ENCODE data around the gene NEK6.

Gene NEK6

DNA sequence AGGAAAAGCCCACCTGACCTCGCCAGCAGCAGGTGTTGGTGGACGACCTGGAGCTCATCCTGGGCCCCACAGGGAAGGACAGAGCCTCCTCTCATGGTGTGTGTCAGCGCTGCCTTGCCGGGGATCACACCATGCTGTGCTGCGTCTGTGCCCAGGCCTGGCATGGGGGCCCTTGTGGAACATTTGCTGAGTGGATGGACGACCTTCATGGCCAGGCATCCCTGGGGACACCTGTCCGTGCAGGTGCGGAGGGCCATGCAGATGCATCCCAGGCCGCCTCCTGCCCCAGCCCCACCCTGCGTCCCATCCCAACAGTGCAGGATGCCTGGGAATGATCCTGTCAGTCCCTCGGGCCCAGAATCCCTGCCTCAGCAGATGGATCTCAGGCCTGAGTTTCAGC lies 73.8 kb downstream of the NEK6 start:
- TF ChIP-seq, protein P1, sequence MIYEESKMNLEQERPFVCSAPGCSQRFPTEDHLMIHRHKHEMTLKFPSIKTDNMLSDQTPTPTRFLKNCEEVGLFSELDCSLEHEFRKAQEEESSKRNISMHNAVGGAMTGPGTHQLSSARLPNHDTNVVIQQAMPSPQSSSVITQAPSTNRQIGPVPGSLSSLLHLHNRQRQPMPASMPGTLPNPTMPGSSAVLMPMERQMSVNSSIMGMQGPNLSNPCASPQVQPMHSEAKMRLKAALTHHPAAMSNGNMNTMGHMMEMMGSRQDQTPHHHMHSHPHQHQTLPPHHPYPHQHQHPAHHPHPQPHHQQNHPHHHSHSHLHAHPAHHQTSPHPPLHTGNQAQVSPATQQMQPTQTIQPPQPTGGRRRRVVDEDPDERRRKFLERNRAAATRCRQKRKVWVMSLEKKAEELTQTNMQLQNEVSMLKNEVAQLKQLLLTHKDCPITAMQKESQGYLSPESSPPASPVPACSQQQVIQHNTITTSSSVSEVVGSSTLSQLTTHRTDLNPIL (CRISPR knock-in tag; IDR thresholded peaks at IDR 0.05; ENCODE audit: low read depth), result no peak
- TF ChIP-seq ZNF8 (CRISPR knock-in tag; IDR thresholded peaks at IDR 0.05) (no peak), ARNTL (CRISPR knock-in tag; IDR thresholded peaks at IDR 0.05; ENCODE audit: borderline replicate concordance, low read depth) (no peak), ZC3H10 (CRISPR knock-in tag; IDR thresholded peaks at IDR 0.05) (no peak), ESRRG (CRISPR knock-in tag; IDR thresholded peaks at IDR 0.05) (no peak), TCF4 (CRISPR knock-in tag; IDR thresholded peaks at IDR 0.05; ENCODE audit: borderline replicate concordance) (no peak), TOX (CRISPR knock-in tag; IDR thresholded peaks at IDR 0.05; ENCODE audit: borderline replicate concordance) (no peak), BACH2 (CRISPR knock-in tag; IDR thresholded peaks at IDR 0.05; ENCODE audit: borderline replicate concordance) (no peak), GLIS3 (CRISPR knock-in tag; IDR thresholded peaks at IDR 0.05) (no peak), SNAI2 (CRISPR knock-in tag; IDR thresholded peaks at IDR 0.05) (no peak), PPARA (CRISPR knock-in tag; IDR thresholded peaks at IDR 0.05; ENCODE audit: borderline replicate concordance) (no peak)
- TF ChIP-seq, protein P2, sequence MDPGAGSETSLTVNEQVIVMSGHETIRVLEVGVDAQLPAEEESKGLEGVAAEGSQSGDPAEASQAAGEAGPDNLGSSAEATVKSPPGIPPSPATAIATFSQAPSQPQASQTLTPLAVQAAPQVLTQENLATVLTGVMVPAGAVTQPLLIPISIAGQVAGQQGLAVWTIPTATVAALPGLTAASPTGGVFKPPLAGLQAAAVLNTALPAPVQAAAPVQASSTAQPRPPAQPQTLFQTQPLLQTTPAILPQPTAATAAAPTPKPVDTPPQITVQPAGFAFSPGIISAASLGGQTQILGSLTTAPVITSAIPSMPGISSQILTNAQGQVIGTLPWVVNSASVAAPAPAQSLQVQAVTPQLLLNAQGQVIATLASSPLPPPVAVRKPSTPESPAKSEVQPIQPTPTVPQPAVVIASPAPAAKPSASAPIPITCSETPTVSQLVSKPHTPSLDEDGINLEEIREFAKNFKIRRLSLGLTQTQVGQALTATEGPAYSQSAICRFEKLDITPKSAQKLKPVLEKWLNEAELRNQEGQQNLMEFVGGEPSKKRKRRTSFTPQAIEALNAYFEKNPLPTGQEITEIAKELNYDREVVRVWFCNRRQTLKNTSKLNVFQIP (CRISPR knock-in tag; IDR thresholded peaks at IDR 0.05; ENCODE audit: borderline replicate concordance, low read depth), result no peak
- TF ChIP-seq, protein P3, sequence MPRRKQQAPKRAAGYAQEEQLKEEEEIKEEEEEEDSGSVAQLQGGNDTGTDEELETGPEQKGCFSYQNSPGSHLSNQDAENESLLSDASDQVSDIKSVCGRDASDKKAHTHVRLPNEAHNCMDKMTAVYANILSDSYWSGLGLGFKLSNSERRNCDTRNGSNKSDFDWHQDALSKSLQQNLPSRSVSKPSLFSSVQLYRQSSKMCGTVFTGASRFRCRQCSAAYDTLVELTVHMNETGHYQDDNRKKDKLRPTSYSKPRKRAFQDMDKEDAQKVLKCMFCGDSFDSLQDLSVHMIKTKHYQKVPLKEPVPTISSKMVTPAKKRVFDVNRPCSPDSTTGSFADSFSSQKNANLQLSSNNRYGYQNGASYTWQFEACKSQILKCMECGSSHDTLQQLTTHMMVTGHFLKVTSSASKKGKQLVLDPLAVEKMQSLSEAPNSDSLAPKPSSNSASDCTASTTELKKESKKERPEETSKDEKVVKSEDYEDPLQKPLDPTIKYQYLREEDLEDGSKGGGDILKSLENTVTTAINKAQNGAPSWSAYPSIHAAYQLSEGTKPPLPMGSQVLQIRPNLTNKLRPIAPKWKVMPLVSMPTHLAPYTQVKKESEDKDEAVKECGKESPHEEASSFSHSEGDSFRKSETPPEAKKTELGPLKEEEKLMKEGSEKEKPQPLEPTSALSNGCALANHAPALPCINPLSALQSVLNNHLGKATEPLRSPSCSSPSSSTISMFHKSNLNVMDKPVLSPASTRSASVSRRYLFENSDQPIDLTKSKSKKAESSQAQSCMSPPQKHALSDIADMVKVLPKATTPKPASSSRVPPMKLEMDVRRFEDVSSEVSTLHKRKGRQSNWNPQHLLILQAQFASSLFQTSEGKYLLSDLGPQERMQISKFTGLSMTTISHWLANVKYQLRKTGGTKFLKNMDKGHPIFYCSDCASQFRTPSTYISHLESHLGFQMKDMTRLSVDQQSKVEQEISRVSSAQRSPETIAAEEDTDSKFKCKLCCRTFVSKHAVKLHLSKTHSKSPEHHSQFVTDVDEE (CRISPR knock-in tag; IDR thresholded peaks at IDR 0.05), result no peak
- TF ChIP-seq, protein P4, sequence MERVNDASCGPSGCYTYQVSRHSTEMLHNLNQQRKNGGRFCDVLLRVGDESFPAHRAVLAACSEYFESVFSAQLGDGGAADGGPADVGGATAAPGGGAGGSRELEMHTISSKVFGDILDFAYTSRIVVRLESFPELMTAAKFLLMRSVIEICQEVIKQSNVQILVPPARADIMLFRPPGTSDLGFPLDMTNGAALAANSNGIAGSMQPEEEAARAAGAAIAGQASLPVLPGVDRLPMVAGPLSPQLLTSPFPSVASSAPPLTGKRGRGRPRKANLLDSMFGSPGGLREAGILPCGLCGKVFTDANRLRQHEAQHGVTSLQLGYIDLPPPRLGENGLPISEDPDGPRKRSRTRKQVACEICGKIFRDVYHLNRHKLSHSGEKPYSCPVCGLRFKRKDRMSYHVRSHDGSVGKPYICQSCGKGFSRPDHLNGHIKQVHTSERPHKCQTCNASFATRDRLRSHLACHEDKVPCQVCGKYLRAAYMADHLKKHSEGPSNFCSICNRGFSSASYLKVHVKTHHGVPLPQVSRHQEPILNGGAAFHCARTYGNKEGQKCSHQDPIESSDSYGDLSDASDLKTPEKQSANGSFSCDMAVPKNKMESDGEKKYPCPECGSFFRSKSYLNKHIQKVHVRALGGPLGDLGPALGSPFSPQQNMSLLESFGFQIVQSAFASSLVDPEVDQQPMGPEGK (CRISPR knock-in tag; IDR thresholded peaks at IDR 0.05; ENCODE audit: borderline replicate concordance), result no peak
- ATAC-seq, result no peak

DNA sequence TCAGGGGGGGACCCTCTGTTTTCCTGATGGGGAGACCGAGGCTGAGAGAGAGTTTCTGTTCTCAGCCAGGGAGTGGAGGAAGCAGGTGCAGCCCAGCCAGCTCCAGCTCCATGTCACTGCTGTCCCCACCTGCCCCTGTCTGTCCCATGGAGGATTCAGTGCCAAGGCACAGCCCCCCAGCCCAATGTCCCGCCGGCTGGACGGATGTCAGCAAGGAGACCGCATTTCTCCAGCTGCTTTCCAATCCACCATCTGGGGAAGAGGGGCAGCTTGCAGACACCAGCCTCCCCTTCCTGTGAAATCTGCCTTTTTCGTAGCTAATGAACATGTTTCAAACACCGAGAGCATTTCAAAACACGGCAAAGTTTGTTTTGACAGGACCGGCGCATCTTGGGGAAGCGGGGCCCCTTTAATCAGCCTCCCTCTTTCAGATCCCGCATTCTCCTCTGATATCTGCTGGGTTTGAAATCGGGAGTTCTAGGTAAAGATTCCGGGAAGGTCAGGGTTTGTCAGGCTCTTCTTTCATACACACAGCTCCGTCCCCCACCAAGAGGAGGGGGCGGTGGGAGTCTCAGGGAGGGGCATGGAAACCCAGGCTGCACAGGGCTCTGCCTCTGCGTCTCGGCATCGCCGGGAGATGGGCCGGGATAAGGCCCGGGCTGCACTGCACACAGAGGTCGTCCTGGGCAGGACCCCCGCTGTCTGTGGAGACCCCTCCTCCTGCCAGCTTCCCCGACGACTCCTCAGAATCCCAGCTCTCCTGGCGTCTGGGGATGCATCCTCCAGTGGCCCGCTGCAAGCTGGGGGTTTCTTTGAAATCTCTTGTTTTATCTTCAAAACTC lies 74.8 kb downstream of the NEK6 start:
- TF ChIP-seq, protein P5, sequence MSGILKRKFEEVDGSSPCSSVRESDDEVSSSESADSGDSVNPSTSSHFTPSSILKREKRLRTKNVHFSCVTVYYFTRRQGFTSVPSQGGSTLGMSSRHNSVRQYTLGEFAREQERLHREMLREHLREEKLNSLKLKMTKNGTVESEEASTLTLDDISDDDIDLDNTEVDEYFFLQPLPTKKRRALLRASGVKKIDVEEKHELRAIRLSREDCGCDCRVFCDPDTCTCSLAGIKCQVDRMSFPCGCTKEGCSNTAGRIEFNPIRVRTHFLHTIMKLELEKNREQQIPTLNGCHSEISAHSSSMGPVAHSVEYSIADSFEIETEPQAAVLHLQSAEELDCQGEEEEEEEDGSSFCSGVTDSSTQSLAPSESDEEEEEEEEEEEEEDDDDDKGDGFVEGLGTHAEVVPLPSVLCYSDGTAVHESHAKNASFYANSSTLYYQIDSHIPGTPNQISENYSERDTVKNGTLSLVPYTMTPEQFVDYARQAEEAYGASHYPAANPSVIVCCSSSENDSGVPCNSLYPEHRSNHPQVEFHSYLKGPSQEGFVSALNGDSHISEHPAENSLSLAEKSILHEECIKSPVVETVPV (CRISPR knock-in tag; IDR thresholded peaks at IDR 0.05), result no peak
- TF ChIP-seq, protein P4 (CRISPR knock-in tag; IDR thresholded peaks at IDR 0.05; ENCODE audit: borderline replicate concordance), result no peak
- TF ChIP-seq TOX (CRISPR knock-in tag; IDR thresholded peaks at IDR 0.05; ENCODE audit: borderline replicate concordance) (no peak), ZNF8 (CRISPR knock-in tag; IDR thresholded peaks at IDR 0.05) (no peak), ESRRG (CRISPR knock-in tag; IDR thresholded peaks at IDR 0.05) (no peak), ZFP3 (CRISPR knock-in tag; IDR thresholded peaks at IDR 0.05) (no peak)
- ATAC-seq, result no peak

DNA sequence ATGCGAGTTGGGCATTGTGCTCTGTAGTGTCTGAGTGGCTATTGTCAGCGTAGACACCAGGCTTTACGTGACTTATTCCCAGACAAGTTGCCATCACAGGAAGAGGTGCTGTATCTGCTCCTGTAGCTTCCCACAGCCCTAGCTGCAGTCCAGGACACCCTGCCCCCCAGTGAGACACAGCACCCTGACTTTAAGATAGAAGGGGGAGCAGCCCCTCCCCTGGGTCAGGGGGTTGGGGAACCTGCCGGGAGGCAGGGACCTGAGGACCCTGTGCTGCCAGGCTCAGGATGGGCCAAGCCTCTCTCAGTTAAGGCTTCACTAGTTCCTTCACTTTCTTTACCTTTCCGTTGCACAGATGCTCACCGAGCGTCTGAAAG lies 75.4 kb downstream of the NEK6 start:
- no peak for ATAC-seq
- TF ChIP-seq TCF4 (CRISPR knock-in tag; IDR thresholded peaks at IDR 0.05; ENCODE audit: borderline replicate concordance) (no peak), GLIS3 (CRISPR knock-in tag; IDR thresholded peaks at IDR 0.05) (no peak), ZNF565 (CRISPR knock-in tag; conservative IDR thresholded peaks at IDR 0.05; ENCODE audit: low read depth) (no peak), SNAI2 (CRISPR knock-in tag; IDR thresholded peaks at IDR 0.05) (no peak)
- TF ChIP-seq, protein P4 (CRISPR knock-in tag; IDR thresholded peaks at IDR 0.05; ENCODE audit: borderline replicate concordance), result no peak
- TF ChIP-seq, protein P2 (CRISPR knock-in tag; IDR thresholded peaks at IDR 0.05; ENCODE audit: borderline replicate concordance, low read depth), result no peak

All from SK-N-SH treated with all-trans-retinoic acid at 6 μM for 48 hours (cell line).